Skeletal muscle tissue (tissue), 4 donors: ENCODE measurements around the gene PRDM16. TPM values are rescaled to one million over a fixed set of nuclear protein-coding genes. Genes with fewer than 3 reads are reported as not detected.

Experiments
- H3K27ac ChIP-seq: one replicate; pipeline ENCODE4 v1.7.0; 2013; ENCODE audit warnings: mild to moderate bottlenecking, low read depth, low read length, inconsistent platforms
- H3K27me3 ChIP-seq, 3 donors: one replicate each; pipeline ENCODE4 v1.7.0; 2013; ENCODE audit warnings: low read length in 3 of 3; ENCODE audit not compliant: control insufficient read depth in 3 of 3, insufficient read depth in 3 of 3
- H3K36me3 ChIP-seq, 3 donors: one replicate each; pipeline ENCODE4 v1.7.0; 2013; ENCODE audit warnings: low read length in 3 of 3; ENCODE audit not compliant: control insufficient read depth in 3 of 3, insufficient read depth in 3 of 3
- H3K4me1 ChIP-seq, 3 donors: one replicate each; pipeline ENCODE4 v1.7.0; 2013; ENCODE audit warnings: low read length in 3 of 3, mild to moderate bottlenecking in 3 of 3; ENCODE audit not compliant: control insufficient read depth in 3 of 3, insufficient read depth in 3 of 3
- H3K4me3 ChIP-seq, 3 donors: one replicate each; pipeline ENCODE4 v1.7.0; 2013; ENCODE audit warnings: low read length in 3 of 3
- H3K9ac ChIP-seq, 3 donors: one replicate each; pipeline ENCODE4 v1.7.0; 2013; ENCODE audit warnings: low read length in 3 of 3, mild to moderate bottlenecking in 3 of 3, moderate library complexity in 2 of 3, low read depth in 1 of 3
- H3K9me3 ChIP-seq, 3 donors: one replicate each; pipeline ENCODE4 v1.7.0; 2013; ENCODE audit warnings: low read length in 3 of 3; ENCODE audit not compliant: control insufficient read depth in 3 of 3
- total RNA-seq: library from RNA; depleted of rRNA; stranded (reverse); fragments of >200 nt; gene quantifications from one replicate; pipeline ENCODE4 v1.2.3, GENCODE V29; 2014
- donor health status: Osteomylitis.

PRDM16 gene
- total RNA-seq, 1 donor from 2014 or later, result 4.7 TPM

- H3K36me3 ChIP-seq, result no peaks in the 10 kb centered on the region
- H3K27ac ChIP-seq, result no peak overlapping the region
- H3K4me1 ChIP-seq, result peaks cover 0 to 12% (median 4%) of the 10 kb centered on the region in 3 donors
- H3K4me3 ChIP-seq, result no peak overlapping the region
- H3K9ac ChIP-seq, result no peak overlapping the region
- H3K9me3 ChIP-seq, result no peaks in the 10 kb centered on the region
- peaks cover 0 to 16% (median 2%) of the 10 kb centered on the region in 3 donors for H3K27me3 ChIP-seq
Measured at GRCh38 chr1:3198371-3199271, 129.6 kb downstream of the PRDM16 start.

GRCh38 chr1:3204725-3205124 is 135.7 kb downstream of the PRDM16 start:
- Histone ChIP-seq H3K36me3 (no peaks in the 10 kb centered on the region), H3K4me3 (no peak overlapping the region), H3K9me3 (no peaks in the 10 kb centered on the region), H3K27me3 (peaks cover 3 to 47% (median 13%) of the 10 kb centered on the region in 3 donors), H3K9ac (no peak overlapping the region), H3K4me1 (peaks cover 0 to 7% (median 7%) of the 10 kb centered on the region in 3 donors), H3K27ac (no peak overlapping the region)

- peaks cover 0 to 7% (median 7%) of the 10 kb centered on the region in 3 donors for H3K4me1 ChIP-seq
- peaks cover 3 to 43% (median 13%) of the 10 kb centered on the region in 3 donors for H3K27me3 ChIP-seq
Measured at GRCh38 chr1:3205815-3206214, 136.8 kb downstream of the PRDM16 start.

GRCh38 chr1:3206696-3207095 is 137.7 kb downstream of the PRDM16 start:
- Histone ChIP-seq H3K27ac (no peak overlapping the region), H3K9ac (no peak overlapping the region), H3K4me1 (peaks cover 0 to 7% (median 7%) of the 10 kb centered on the region in 3 donors), H3K4me3 (no peak overlapping the region), H3K9me3 (no peaks in the 10 kb centered on the region), H3K27me3 (peaks cover 3 to 38% (median 13%) of the 10 kb centered on the region in 3 donors), H3K36me3 (no peaks in the 10 kb centered on the region)

More at GRCh38 chr1:3205815-3206214, 136.8 kb downstream of the PRDM16 start:
- no peak overlapping the region for H3K27ac ChIP-seq
- no peaks in the 10 kb centered on the region for H3K36me3 ChIP-seq
- no peak overlapping the region for H3K9ac ChIP-seq
- H3K4me3 ChIP-seq, result no peak overlapping the region
- no peaks in the 10 kb centered on the region for H3K9me3 ChIP-seq

- peak overlapping the region in 1 of 3 donors; percentile 33 for H3K9ac ChIP-seq
- H3K4me3 ChIP-seq, result no peak overlapping the region
- peaks cover 0 to 7% (median 7%) of the 10 kb centered on the region in 3 donors for H3K4me1 ChIP-seq
- H3K27ac ChIP-seq, result no peak overlapping the region
- peaks cover 3 to 38% (median 13%) of the 10 kb centered on the region in 3 donors for H3K27me3 ChIP-seq
- no peaks in the 10 kb centered on the region for H3K9me3 ChIP-seq
- H3K36me3 ChIP-seq, result no peaks in the 10 kb centered on the region
Measured at GRCh38 chr1:3207217-3207848, 138.3 kb downstream of the PRDM16 start.

- Histone ChIP-seq H3K27me3 (peaks cover 3 to 33% (median 13%) of the 10 kb centered on the region in 3 donors), H3K27ac (no peak overlapping the region), H3K36me3 (no peaks in the 10 kb centered on the region), H3K4me1 (peaks cover 0 to 7% (median 7%) of the 10 kb centered on the region in 3 donors), H3K4me3 (no peak overlapping the region), H3K9me3 (no peaks in the 10 kb centered on the region), H3K9ac (no peak overlapping the region)
Measured at GRCh38 chr1:3208819-3209200, 139.8 kb downstream of the PRDM16 start.

- no peaks in the 10 kb centered on the region for H3K36me3 ChIP-seq
- no peak overlapping the region for H3K9ac ChIP-seq
- peaks cover 0 to 7% (median 7%) of the 10 kb centered on the region in 3 donors for H3K4me1 ChIP-seq
- no peaks in the 10 kb centered on the region for H3K9me3 ChIP-seq
- peaks cover 3 to 32% (median 13%) of the 10 kb centered on the region in 3 donors for H3K27me3 ChIP-seq
- no peak overlapping the region for H3K27ac ChIP-seq
- H3K4me3 ChIP-seq, result no peak overlapping the region
Measured at GRCh38 chr1:3209201-3209600, 140.2 kb downstream of the PRDM16 start.

GRCh38 chr1:3211582-3212375 is 142.8 kb downstream of the PRDM16 start:
- Histone ChIP-seq H3K36me3 (no peaks in the 10 kb centered on the region), H3K9ac (no peak overlapping the region), H3K27ac (no peak overlapping the region), H3K4me1 (peaks cover 0 to 7% (median 7%) of the 10 kb centered on the region in 3 donors), H3K9me3 (no peaks in the 10 kb centered on the region), H3K4me3 (no peak overlapping the region), H3K27me3 (peaks cover 13 to 31% (median 17%) of the 10 kb centered on the region in 3 donors)

- peaks cover 3 to 11% (median 9%) of the 10 kb centered on the region in 3 donors for H3K4me1 ChIP-seq
- no peaks in the 10 kb centered on the region for H3K36me3 ChIP-seq
- no peak overlapping the region for H3K4me3 ChIP-seq
- H3K27me3 ChIP-seq, result peaks cover 15 to 31% (median 25%) of the 10 kb centered on the region in 3 donors
- H3K9ac ChIP-seq, result no peak overlapping the region
- H3K9me3 ChIP-seq, result no peaks in the 10 kb centered on the region
- H3K27ac ChIP-seq, result no peak overlapping the region
Measured at GRCh38 chr1:3212453-3213355, 143.7 kb downstream of the PRDM16 start.
